SU-DHL-6 (cell line): ENCODE data around the gene ATP2A3.

Experiments used
- CTCF ChIP-seq: fragments of 200-600 bp; sonication (generic); IDR thresholded peaks from one replicate; pipeline ENCODE4 v1.5.1; 2017; ENCODE audit warnings: antibody characterized with exemption, mild to moderate bottlenecking, low read length, moderate library complexity; ENCODE audit not compliant: insufficient read depth, poor library complexity, severe bottlenecking
- EZH2phosphoT487 ChIP-seq: fragments of 200-600 bp; sonication (generic), shearing (Covaris generic); conservative IDR thresholded peaks from 2 replicates; pipeline ENCODE4 v1.6.1; 2018; ENCODE audit warnings: mild to moderate bottlenecking, antibody characterized with exemption, low read length, moderate library complexity, mixed read lengths

DNA sequence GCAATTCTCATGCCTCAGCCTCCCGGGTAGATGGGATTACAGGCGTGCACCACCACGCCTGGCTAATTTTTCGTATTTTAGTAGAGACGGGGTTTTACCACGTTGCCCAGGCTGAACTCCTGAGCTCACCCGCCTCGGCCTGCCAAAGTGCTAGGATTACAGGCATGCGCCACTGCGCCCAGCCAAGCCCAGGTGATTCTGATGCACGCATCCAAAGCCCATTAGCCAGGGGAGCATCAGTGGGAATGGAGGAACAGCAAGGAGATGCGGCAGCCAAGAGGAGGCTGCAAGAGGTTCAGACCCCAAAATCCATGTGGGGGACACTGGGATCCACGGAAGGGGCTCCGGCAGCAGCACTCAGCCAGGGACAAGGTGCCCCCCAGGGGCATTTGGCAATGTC is 12.1 kb downstream of the ATP2A3 start:
- TF ChIP-seq CTCF (no peak), EZH2phosphoT487 (no peak)
